MM.1S (cell line): Measurements from ENCODE around the gene ARHGAP42.

Experiments
- EZH2 ChIP-seq: fragments of 300-600 bp; sonication (generic); optimal IDR thresholded peaks from 2 replicates; pipeline ENCODE3; 2017; ENCODE audit warnings: low read depth, mild to moderate bottlenecking, antibody characterized with exemption, low read length, mixed read lengths
- EZH2phosphoT487 ChIP-seq: fragments of 300-600 bp; sonication (generic); IDR thresholded peaks from 2 replicates; pipeline ENCODE4 v1.6.1; 2018; ENCODE audit warnings: antibody characterized with exemption, low read length
- TF ChIP-seq, protein P1 (sequence below): fragments of 300-600 bp; sonication (generic); IDR thresholded peaks from 2 replicates; pipeline ENCODE4 v1.5.1; 2016; ENCODE audit warnings: antibody characterized with exemption, low read length, mixed read lengths

DNA sequence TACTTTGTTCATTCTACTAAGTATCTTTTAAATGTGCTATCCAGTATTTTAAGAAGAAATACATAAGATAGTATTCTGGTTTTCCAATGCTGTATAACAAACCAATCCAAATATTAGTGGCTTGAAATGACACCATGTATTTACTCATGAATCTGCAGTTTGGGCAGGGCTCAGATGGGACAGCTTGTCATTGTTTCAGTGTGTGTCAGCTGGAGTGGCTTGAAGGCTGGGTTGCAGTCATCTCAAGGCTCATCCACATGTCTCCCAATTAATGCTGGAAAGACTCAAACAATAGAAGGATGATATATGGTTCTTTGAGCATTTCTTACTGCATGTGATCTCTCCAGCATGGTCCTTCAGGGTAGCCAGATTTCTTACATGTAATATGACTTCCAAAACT lies 146.2 kb downstream of the ARHGAP42 start:
- TF ChIP-seq, protein P1, sequence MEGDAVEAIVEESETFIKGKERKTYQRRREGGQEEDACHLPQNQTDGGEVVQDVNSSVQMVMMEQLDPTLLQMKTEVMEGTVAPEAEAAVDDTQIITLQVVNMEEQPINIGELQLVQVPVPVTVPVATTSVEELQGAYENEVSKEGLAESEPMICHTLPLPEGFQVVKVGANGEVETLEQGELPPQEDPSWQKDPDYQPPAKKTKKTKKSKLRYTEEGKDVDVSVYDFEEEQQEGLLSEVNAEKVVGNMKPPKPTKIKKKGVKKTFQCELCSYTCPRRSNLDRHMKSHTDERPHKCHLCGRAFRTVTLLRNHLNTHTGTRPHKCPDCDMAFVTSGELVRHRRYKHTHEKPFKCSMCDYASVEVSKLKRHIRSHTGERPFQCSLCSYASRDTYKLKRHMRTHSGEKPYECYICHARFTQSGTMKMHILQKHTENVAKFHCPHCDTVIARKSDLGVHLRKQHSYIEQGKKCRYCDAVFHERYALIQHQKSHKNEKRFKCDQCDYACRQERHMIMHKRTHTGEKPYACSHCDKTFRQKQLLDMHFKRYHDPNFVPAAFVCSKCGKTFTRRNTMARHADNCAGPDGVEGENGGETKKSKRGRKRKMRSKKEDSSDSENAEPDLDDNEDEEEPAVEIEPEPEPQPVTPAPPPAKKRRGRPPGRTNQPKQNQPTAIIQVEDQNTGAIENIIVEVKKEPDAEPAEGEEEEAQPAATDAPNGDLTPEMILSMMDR, result no peak
- TF ChIP-seq EZH2phosphoT487 (no peak), EZH2 (no peak)
